HFF-Myc (cell line): ENCODE results near the gene FBLN1.
"Not testable (repeated sequence)": the region's sequence is repeated elsewhere in the genome, so short reads cannot be mapped to it uniquely, and the experiment has no call there.

Experiments used
- DNase-seq: peaks from one replicate; pipeline ENCODE4 v3.0.0-alpha.2; 2011; ENCODE audit warnings: low read depth; ENCODE audit errors: extremely low read depth
- H3K4me3 ChIP-seq: replicated peaks from 2 replicates; pipeline ENCODE4 v1.5.1; 2011; ENCODE audit warnings: low read depth, mild to moderate bottlenecking, control low read depth, low read length
- CTCF ChIP-seq: IDR thresholded peaks from 2 replicates; pipeline ENCODE4 v1.5.1; 2012; ENCODE audit warnings: mild to moderate bottlenecking, low read depth, low read length, control low read depth; ENCODE audit errors: missing control alignments

The FBLN1 gene

GRCh38 chr22:45602824-45603595, 100.3 kb downstream of the FBLN1 start:
- H3K4me3 ChIP-seq = no peak overlapping the region
- TF ChIP-seq CTCF = no peak
- DNase-seq = peak; percentile 76

- DNase-seq = no peak
- TF ChIP-seq CTCF = no peak
- no peak overlapping the region for H3K4me3 ChIP-seq
Observed at GRCh38 chr22:45603619-45604018, 100.9 kb downstream of the FBLN1 start.

GRCh38 chr22:45608045-45608444, 105.4 kb downstream of the FBLN1 start:
- DNase-seq, H3K4me3 ChIP-seq: not testable (repeated sequence)

GRCh38 chr22:45608763-45609180, 106.1 kb downstream of the FBLN1 start:
- DNase-seq = no peak
- no peak overlapping the region for H3K4me3 ChIP-seq
- TF ChIP-seq CTCF = no peak

- DNase-seq = peak; percentile 25
- TF ChIP-seq CTCF = no peak
- H3K4me3 ChIP-seq = no peak overlapping the region
Observed at GRCh38 chr22:45612451-45612901, 109.8 kb downstream of the FBLN1 start.

GRCh38 chr22:45612940-45613339, 110.3 kb downstream of the FBLN1 start:
- no peak overlapping the region for H3K4me3 ChIP-seq
- no peak for TF ChIP-seq CTCF
- DNase-seq = no peak

- no peak overlapping the region for H3K4me3 ChIP-seq
- DNase-seq = no peak
- TF ChIP-seq CTCF = no peak
Observed at GRCh38 chr22:45615364-45615763, 112.7 kb downstream of the FBLN1 start.
